HG02884 (cell line): ENCODE results near the gene RPL37.
"Not testable (repeated sequence)": the region's sequence is repeated elsewhere in the genome, so short reads cannot be mapped to it uniquely, and the experiment has no call there.

Experiments used
- ATAC-seq: cut with Tn5 transposase; IDR thresholded peaks from one replicate; pipeline ENCODE4 v1.9.1; 2021; ENCODE audit warnings: mild to moderate bottlenecking, moderate library complexity; ENCODE audit not compliant: unreplicated experiment

RPL37 gene

GRCh38 chr5:40798012-40798800, 36.8 kb downstream of the RPL37 start, which contains the start of gene PRKAA1:
Gene PRKAA1 (minus strand): TSS chr5:40798374. CDS start chr5:40798189, 185 bp downstream.
- peak; percentile 93 for ATAC-seq

DNA sequence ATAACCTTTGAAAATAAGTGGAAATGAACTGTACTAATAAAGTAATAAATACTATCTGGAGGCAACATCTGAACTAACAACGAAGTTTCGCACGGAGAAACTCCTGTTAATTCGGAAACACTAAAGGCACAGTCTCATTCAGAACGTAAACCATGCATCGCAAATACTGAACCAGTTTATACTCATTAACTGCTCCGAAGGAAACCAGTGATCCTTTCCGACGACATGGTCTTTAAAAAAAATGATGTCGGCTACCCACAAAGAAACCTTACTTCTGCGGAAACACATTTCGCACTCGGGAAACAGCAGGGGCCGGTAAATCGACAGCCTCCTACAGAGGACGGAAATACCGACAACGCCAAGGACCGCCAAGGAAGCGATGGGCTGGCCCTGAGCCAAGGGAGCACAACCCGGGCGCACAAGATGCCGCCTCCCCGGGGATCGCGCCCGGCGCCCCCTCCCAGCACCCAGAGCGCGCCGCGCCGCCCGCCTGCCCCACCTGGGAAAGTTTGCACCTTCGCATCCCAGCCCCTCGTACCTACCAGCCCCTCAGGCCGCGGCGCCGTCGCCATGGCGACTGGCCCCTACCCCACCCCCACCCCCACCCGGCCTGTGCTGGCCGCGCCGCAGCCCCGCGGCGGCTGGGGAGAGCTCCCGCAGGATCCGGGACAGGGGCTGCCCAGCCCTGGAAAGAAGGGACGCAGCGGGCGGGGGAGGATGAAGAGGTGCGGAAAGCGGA, 37.6 kb downstream of the RPL37 start:
- ATAC-seq: peak; percentile 35

DNA sequence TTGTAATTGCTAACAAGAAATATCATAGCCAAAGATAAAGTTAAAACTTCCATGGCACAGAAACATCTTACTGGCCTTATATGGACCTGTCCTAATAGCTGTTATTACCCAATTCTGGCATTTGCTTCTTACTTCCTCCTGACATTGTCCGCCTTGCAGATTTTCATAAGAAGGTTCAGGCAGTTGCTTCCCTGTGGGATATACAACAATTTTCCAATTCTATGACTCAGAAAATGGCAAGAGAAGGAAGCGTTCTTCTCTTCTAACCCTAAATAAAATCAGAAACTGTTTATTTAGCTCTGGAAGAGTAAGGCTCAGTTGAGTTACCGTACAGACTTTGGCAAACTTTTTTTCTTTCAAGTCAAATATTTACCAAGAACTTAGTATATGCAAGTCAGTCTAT, 38.5 kb downstream of the RPL37 start:
- no peak for ATAC-seq

GRCh38 chr5:40794877-40795276, 40.1 kb downstream of the RPL37 start:
- ATAC-seq: not testable (repeated sequence)

DNA sequence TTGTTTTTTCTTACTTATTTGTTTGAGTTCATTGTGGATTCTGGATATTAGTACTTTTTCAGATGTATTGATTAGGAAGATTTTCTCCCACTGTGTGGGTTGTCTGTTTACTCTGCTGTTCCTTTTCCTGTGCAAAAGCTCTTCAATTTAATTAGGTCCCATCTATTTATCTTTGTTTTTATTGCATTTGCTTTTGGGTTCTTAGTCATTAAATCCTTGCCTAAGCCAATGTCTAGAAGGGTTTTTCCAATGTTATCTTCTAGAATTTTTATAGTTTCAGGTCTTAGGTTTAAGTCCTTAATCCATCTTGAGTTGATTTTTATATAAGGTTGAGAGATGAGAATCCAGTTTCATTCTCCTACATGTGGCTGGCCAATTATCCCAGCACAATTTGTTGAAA, 40.7 kb downstream of the RPL37 start:
- not testable (repeated sequence) for ATAC-seq

- ATAC-seq: not testable (repeated sequence)
These were observed 42.3 kb downstream of the RPL37 start for GRCh38 chr5:40792691-40793090.

- ATAC-seq: no peak
These were observed 43.3 kb downstream of the RPL37 start for GRCh38 chr5:40791715-40792139.

GRCh38 chr5:40790947-40791593, 44.0 kb downstream of the RPL37 start:
- ATAC-seq: no peak

- ATAC-seq: not testable (repeated sequence)
These were observed 46.1 kb downstream of the RPL37 start for GRCh38 chr5:40788941-40789340.

DNA sequence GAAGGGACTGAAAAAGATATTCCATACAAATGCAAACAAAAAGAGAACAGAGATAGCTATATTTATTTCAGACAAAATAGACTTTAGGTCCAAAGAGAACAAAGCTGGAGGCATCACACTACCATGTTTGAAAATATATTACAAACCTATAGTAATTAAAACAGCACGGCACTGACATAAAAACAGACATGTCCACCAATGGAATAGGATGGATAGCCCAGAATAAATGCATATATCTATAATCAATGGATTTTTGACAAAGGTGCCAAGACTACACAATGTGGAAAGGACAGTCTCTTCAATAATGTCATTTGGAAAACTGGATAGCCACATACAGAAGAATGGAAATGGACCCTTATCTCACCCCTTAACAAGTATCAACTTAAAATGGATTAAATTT, 47.0 kb downstream of the RPL37 start:
- ATAC-seq: no peak

- not testable (repeated sequence) for ATAC-seq
These were observed 48.4 kb downstream of the RPL37 start for GRCh38 chr5:40786664-40787063.

DNA sequence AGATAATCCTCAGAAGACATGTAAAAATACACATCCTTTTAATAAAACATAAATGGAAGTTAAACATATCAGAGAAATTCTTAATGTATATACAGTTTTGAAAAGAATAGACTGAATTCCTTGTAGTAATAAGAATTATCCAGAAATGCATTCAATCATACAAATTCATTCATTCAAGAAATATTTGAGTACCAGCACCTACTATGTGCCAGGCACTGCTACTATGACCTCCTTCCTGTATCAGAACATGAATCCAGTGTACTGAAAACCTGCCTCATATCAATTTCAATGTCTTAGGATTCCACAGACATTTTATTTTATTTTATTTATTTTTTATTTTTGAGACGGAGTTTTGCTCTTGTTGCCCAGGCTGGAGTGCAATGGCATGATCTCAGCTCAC, 50.1 kb downstream of the RPL37 start:
- no peak for ATAC-seq

DNA sequence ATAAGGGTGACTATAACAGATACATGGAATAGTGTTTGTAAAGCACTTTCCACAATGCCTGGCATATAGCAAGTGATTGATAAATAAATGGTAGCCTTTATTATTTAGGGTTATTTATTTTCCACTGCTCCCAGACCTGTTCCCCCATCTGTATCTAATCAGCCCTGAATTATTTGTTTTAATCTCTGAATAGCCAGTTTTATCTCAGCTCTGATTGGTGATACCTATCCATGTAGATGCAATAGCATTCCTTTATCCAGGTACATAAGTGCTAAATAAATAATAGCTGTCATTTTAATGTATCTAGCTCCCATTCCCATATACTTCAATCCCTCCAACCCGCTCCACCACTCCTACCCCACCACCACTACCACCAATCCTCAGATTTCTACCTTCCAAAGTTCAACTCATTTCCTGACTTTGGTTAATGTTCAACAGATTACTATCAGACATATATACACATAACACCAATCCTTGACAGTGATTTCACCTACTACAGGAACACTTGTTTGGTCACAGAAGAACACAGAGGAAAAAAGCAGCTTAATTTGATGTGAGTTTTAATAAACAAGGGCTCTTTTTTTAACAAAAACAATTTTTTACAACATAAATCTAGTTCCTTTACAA, 50.9 kb downstream of the RPL37 start:
- no peak for ATAC-seq

GRCh38 chr5:40781843-40782409, 53.1 kb downstream of the RPL37 start:
- no peak for ATAC-seq

GRCh38 chr5:40780858-40781257, 54.2 kb downstream of the RPL37 start:
- no peak for ATAC-seq

GRCh38 chr5:40780199-40780598, 54.8 kb downstream of the RPL37 start:
- no peak for ATAC-seq

DNA sequence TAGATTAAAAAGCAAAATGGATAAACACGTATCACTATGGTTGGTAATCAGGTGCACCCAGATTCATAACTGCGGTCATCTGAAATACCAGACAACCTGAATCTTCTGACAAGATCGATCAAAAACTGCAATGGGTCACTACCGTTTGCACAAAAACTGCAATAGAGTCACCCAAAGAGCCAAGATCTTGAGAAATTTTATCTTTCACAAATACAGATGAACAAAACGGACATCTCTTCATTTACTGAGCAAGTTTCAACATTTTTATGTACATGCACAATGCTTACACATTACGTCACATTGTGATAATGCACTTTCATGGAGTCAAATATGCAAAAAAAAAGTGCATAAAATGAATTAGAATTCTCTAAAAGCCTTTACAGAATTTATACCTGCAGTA, 55.5 kb downstream of the RPL37 start:
- no peak for ATAC-seq

DNA sequence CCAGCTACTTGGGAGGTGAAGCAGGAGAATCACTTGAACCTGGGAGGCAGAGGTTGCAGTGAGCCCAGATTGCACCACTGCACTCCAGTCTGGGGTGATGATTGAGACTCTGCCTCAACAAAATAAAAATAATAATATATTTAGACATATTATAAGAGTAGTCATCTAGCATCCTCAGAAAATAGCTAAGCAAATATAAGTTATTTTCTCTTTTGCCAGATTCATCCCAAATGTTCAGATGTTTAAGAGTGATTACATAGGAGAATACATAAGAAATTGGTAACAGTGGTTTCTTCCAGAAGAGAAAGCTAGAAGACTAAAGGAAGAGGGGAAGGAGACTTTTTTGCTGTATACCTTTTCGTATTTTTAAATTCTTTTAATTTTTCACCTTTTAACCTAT, 56.9 kb downstream of the RPL37 start:
- no peak for ATAC-seq

GRCh38 chr5:40776658-40776977, 58.4 kb downstream of the RPL37 start:
- ATAC-seq: no peak

DNA sequence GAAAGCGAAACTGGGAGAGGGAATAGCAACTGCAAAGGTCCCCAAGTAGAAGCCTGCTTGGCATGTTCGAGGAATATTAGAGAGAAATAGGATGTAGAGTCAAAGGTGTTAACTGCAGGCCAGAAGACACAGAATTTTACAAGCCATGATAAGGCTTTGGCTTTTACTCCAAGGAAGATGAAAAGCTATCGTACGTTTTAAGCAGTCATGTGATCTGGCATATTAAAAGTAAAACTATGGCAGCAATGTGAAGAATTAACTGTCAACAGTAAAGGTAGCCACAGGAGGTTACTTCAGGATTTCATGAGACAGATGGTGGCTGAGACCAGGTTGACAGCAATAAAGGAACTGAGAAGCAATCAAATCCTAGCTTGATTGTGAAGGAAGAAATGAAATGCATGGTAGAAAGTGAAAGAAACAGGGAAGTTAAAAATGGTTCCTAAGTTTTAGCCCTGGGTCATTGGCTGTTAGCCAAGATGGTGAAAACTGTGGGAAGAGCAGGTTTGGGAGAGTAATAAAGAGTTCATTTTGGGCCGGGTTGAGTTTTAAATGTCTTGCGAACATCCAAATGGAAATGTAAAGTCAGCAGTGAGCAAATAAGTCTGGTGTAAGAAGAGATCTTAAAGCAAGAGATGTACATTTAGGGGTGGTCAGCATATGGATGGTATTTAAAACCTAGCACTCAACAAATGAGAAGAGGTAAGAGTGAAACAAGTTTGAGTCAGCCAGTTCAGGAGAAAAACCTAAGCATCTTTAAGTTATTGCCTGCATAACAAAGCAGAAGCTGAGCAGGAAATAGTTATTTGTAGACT, 59.0 kb downstream of the RPL37 start:
- no peak for ATAC-seq
